HuH-7.5 (cell line): Measurements from ENCODE around the gene KCNH5.

Experiments
- DNase-seq: peaks from one replicate; pipeline ENCODE4 v3.0.0; 2011; ENCODE audit warnings: low spot score

KCNH5 gene

GRCh38 chr14:63006531-63006930 is 38.7 kb downstream of the KCNH5 start:
- DNase-seq: no peak

- no peak for DNase-seq
Measured at GRCh38 chr14:62994096-62994495, 51.2 kb downstream of the KCNH5 start.

- DNase-seq: no peak
Measured at GRCh38 chr14:62988967-62989366, 56.3 kb downstream of the KCNH5 start.

GRCh38 chr14:62983821-62984220 is 61.4 kb downstream of the KCNH5 start:
- no peak for DNase-seq

GRCh38 chr14:62980693-62981092 is 64.6 kb downstream of the KCNH5 start:
- no peak for DNase-seq

GRCh38 chr14:62957562-62957961 is 87.7 kb downstream of the KCNH5 start:
- no peak for DNase-seq

- no peak for DNase-seq
Measured at GRCh38 chr14:62956413-62956812, 88.8 kb downstream of the KCNH5 start.

GRCh38 chr14:62954165-62954564 is 91.1 kb downstream of the KCNH5 start:
- DNase-seq: no peak

- no peak for DNase-seq
Measured at GRCh38 chr14:62952226-62952625, 93.0 kb downstream of the KCNH5 start.

- DNase-seq: no peak
Measured at GRCh38 chr14:62947301-62947700, 98.0 kb downstream of the KCNH5 start.

- DNase-seq: no peak
Measured at GRCh38 chr14:62946221-62946620, 99.0 kb downstream of the KCNH5 start.

- DNase-seq: no peak
Measured at GRCh38 chr14:62943202-62943601, 102.1 kb downstream of the KCNH5 start.

GRCh38 chr14:62939970-62940369 is 105.3 kb downstream of the KCNH5 start:
- no peak for DNase-seq

GRCh38 chr14:62938778-62939177 is 106.5 kb downstream of the KCNH5 start:
- DNase-seq: no peak

GRCh38 chr14:62934439-62934838 is 110.8 kb downstream of the KCNH5 start:
- no peak for DNase-seq

GRCh38 chr14:62921466-62921865 is 123.8 kb downstream of the KCNH5 start:
- no peak for DNase-seq

- DNase-seq: no peak
Measured at GRCh38 chr14:62916551-62916950, 128.7 kb downstream of the KCNH5 start.

- DNase-seq: no peak
Measured at GRCh38 chr14:62914873-62915272, 130.4 kb downstream of the KCNH5 start.

- no peak for DNase-seq
Measured at GRCh38 chr14:62914025-62914424, 131.2 kb downstream of the KCNH5 start.

GRCh38 chr14:62908506-62908905 is 136.8 kb downstream of the KCNH5 start:
- no peak for DNase-seq

GRCh38 chr14:62905566-62905965 is 139.7 kb downstream of the KCNH5 start:
- no peak for DNase-seq

GRCh38 chr14:62897771-62898170 is 147.5 kb downstream of the KCNH5 start:
- DNase-seq: no peak

- DNase-seq: no peak
Measured at GRCh38 chr14:62896932-62897456, 148.3 kb downstream of the KCNH5 start.

- DNase-seq: no peak
Measured at GRCh38 chr14:62894736-62895135, 150.5 kb downstream of the KCNH5 start.

GRCh38 chr14:62889364-62889763 is 155.9 kb downstream of the KCNH5 start:
- DNase-seq: no peak
